Bone marrow (tissue), 2 donors: ENCODE measurements around the gene PPARD.
"Not testable (repeated sequence)": the region's sequence is repeated elsewhere in the genome, so short reads cannot be mapped to it uniquely, and the experiment has no call there.

ENCODE experiments used
- DNase-seq, 2 donors: peaks; one replicate each; lab custom pipeline; 2025; lab: John Stamatoyannopoulos, UW

PPARD gene

GRCh38 chr6:35342258-35343091 lies at the start of gene PPARD:
PPARD (plus strand) TSS chr6:35342558; CDS start chr6:35411088, 68,530 bp downstream.
- DNase-seq: peak; percentile 78 to 90

- DNase-seq: no peak
These were observed 48.7 kb upstream of the PPARD start for GRCh38 chr6:35293681-35294080.

GRCh38 chr6:35294308-35294945 lies 47.9 kb upstream of the PPARD start:
- DNase-seq: no peak

- DNase-seq: no peak
These were observed 47.3 kb upstream of the PPARD start for GRCh38 chr6:35295036-35295435.

GRCh38 chr6:35295521-35296315 lies 46.6 kb upstream of the PPARD start:
- no peak for DNase-seq

GRCh38 chr6:35296931-35297600 lies 45.3 kb upstream of the PPARD start:
- no peak for DNase-seq

GRCh38 chr6:35297601-35298481 lies 44.5 kb upstream of the PPARD start, which contains the start of gene DEF6:
DEF6 (plus strand) TSS chr6:35297818; CDS start chr6:35297857, 39 bp downstream.
- peak; percentile 44 to 80 for DNase-seq

- no peak for DNase-seq
These were observed 43.7 kb upstream of the PPARD start for GRCh38 chr6:35298625-35299140.

GRCh38 chr6:35299674-35300073 lies 42.7 kb upstream of the PPARD start:
- DNase-seq: peak in 1 of 2 donors; percentile 92

- peak in 1 of 2 donors; percentile 35 for DNase-seq
These were observed 41.5 kb upstream of the PPARD start for GRCh38 chr6:35300848-35301247.

GRCh38 chr6:35302604-35303241 lies 39.6 kb upstream of the PPARD start:
- peak; percentile 58 to 86 for DNase-seq

GRCh38 chr6:35304299-35304698 lies 38.1 kb upstream of the PPARD start:
- DNase-seq: no peak

- DNase-seq: no peak
These were observed 37.2 kb upstream of the PPARD start for GRCh38 chr6:35305117-35305516.

GRCh38 chr6:35307138-35307537 lies 35.2 kb upstream of the PPARD start:
- DNase-seq: not testable (repeated sequence)

- not testable (repeated sequence) for DNase-seq
These were observed 33.8 kb upstream of the PPARD start for GRCh38 chr6:35308543-35308942.

- no peak for DNase-seq
These were observed 32.6 kb upstream of the PPARD start for GRCh38 chr6:35309611-35310264.

- DNase-seq: no peak
These were observed 32.0 kb upstream of the PPARD start for GRCh38 chr6:35310265-35310831.

- DNase-seq: peak in 1 of 2 donors; percentile 53
These were observed 30.8 kb upstream of the PPARD start for GRCh38 chr6:35311390-35312075.
